ENCODE measurements around the gene TCAP. TPM values are rescaled to one million over a fixed set of nuclear protein-coding genes. Genes with fewer than 3 reads are reported as not detected.

The TCAP gene
- total RNA-seq, 2 donors from 2014 or later, result 1.5 to 1.9 TPM

GRCh38 chr17:39653662-39654331 is 11.4 kb upstream of the TCAP start:
- Histone ChIP-seq H3K27ac (ENCODE audit: low read depth, low read length) (peak overlapping the region; percentile 93), H3K9ac (ENCODE audit: extremely low read depth, low read length, poor library complexity, severe bottlenecking) (no peak overlapping the region), H3K27me3 (ENCODE audit: control insufficient read depth, insufficient read depth, low read length, poor library complexity, severe bottlenecking) (no peaks in the 10 kb centered on the region), H3K9me3 (ENCODE audit: control insufficient read depth, low read length) (no peaks in the 10 kb centered on the region), H3K4me3 (ENCODE audit: low read length) (no peak overlapping the region), H3K36me3 (ENCODE audit: control insufficient read depth, insufficient read depth, low read length) (peaks cover 4% of the 10 kb centered on the region), H3K4me1 (ENCODE audit: control insufficient read depth, insufficient read depth, low read length) (peaks cover 16% of the 10 kb centered on the region)
- H3K36me3 Mint-ChIP-seq (ENCODE audit: low read depth), result peaks cover 17% of the 10 kb centered on the region
- H3K4me3 Mint-ChIP-seq, result peak overlapping the region; percentile 27
- H3K9me3 Mint-ChIP-seq, result no peaks in the 10 kb centered on the region
- peak overlapping the region; percentile 91 for H3K27ac Mint-ChIP-seq
- no peaks in the 10 kb centered on the region for H3K27me3 Mint-ChIP-seq (ENCODE audit: insufficient read depth)
- TF ChIP-seq, protein P1, sequence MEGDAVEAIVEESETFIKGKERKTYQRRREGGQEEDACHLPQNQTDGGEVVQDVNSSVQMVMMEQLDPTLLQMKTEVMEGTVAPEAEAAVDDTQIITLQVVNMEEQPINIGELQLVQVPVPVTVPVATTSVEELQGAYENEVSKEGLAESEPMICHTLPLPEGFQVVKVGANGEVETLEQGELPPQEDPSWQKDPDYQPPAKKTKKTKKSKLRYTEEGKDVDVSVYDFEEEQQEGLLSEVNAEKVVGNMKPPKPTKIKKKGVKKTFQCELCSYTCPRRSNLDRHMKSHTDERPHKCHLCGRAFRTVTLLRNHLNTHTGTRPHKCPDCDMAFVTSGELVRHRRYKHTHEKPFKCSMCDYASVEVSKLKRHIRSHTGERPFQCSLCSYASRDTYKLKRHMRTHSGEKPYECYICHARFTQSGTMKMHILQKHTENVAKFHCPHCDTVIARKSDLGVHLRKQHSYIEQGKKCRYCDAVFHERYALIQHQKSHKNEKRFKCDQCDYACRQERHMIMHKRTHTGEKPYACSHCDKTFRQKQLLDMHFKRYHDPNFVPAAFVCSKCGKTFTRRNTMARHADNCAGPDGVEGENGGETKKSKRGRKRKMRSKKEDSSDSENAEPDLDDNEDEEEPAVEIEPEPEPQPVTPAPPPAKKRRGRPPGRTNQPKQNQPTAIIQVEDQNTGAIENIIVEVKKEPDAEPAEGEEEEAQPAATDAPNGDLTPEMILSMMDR (conservative IDR thresholded peaks at IDR 0.05), result peak; percentile 97
- peaks cover 24% of the 10 kb centered on the region for H3K4me1 Mint-ChIP-seq
- WGBS, 2 experiments (ENCODE audit: insufficient coverage in 1 of 2, insufficient read length in 1 of 2), result 62 to 80% methylated on average over 10 to 14 of the region's 14 CpGs
- DNase-seq, result peak; percentile 98

GRCh38 chr17:39655105-39655504 is 10.0 kb upstream of the TCAP start:
- Histone ChIP-seq H3K4me3 (ENCODE audit: low read length) (no peak overlapping the region), H3K4me1 (ENCODE audit: control insufficient read depth, insufficient read depth, low read length) (peaks cover 16% of the 10 kb centered on the region), H3K9ac (ENCODE audit: extremely low read depth, low read length, poor library complexity, severe bottlenecking) (no peak overlapping the region), H3K27ac (ENCODE audit: low read depth, low read length) (no peak overlapping the region), H3K9me3 (ENCODE audit: control insufficient read depth, low read length) (no peaks in the 10 kb centered on the region), H3K27me3 (ENCODE audit: control insufficient read depth, insufficient read depth, low read length, poor library complexity, severe bottlenecking) (no peaks in the 10 kb centered on the region), H3K36me3 (ENCODE audit: control insufficient read depth, insufficient read depth, low read length) (peaks cover 5% of the 10 kb centered on the region)
- 92 to 100% methylated on average over 1 to 2 of the region's 2 CpGs for WGBS, 2 experiments (ENCODE audit: insufficient coverage in 1 of 2, insufficient read length in 1 of 2)
- Mint-ChIP-seq H3K36me3 (ENCODE audit: low read depth) (peaks cover 17% of the 10 kb centered on the region), H3K27ac (no peak overlapping the region), H3K4me3 (no peak overlapping the region), H3K9me3 (no peaks in the 10 kb centered on the region), H3K4me1 (peaks cover 24% of the 10 kb centered on the region), H3K27me3 (ENCODE audit: insufficient read depth) (no peaks in the 10 kb centered on the region)
- DNase-seq, result no peak
- TF ChIP-seq, protein P1 (conservative IDR thresholded peaks at IDR 0.05), result no peak

GRCh38 chr17:39658346-39658745 is 6.8 kb upstream of the TCAP start:
- Histone ChIP-seq H3K27me3 (ENCODE audit: control insufficient read depth, insufficient read depth, low read length, poor library complexity, severe bottlenecking) (no peaks in the 10 kb centered on the region), H3K9ac (ENCODE audit: extremely low read depth, low read length, poor library complexity, severe bottlenecking) (no peak overlapping the region), H3K4me3 (ENCODE audit: low read length) (no peak overlapping the region), H3K36me3 (ENCODE audit: control insufficient read depth, insufficient read depth, low read length) (peaks cover 11% of the 10 kb centered on the region), H3K4me1 (ENCODE audit: control insufficient read depth, insufficient read depth, low read length) (peaks cover 2% of the 10 kb centered on the region), H3K27ac (ENCODE audit: low read depth, low read length) (no peak overlapping the region), H3K9me3 (ENCODE audit: control insufficient read depth, low read length) (no peaks in the 10 kb centered on the region)
- H3K27ac Mint-ChIP-seq, result no peak overlapping the region
- no peak for DNase-seq
- H3K27me3 Mint-ChIP-seq (ENCODE audit: insufficient read depth), result no peaks in the 10 kb centered on the region
- WGBS, 2 experiments (ENCODE audit: insufficient coverage in 1 of 2, insufficient read length in 1 of 2), result 93 to 97% methylated on average over 8 to 11 of the region's 11 CpGs
- H3K36me3 Mint-ChIP-seq (ENCODE audit: low read depth), result peaks cover 26% of the 10 kb centered on the region
- TF ChIP-seq, protein P1 (conservative IDR thresholded peaks at IDR 0.05), result no peak
- peaks cover 9% of the 10 kb centered on the region for H3K4me1 Mint-ChIP-seq
- no peaks in the 10 kb centered on the region for H3K9me3 Mint-ChIP-seq
- no peak overlapping the region for H3K4me3 Mint-ChIP-seq

Measured in endodermal cell (in vitro differentiated cells).